Umbilical cord (tissue), 2 donors: ENCODE data around the gene SPR. TPM values are rescaled to one million over a fixed set of nuclear protein-coding genes. Genes with fewer than 3 reads are reported as not detected.
"Not testable (repeated sequence)": the region's sequence is repeated elsewhere in the genome, so short reads cannot be mapped to it uniquely, and the experiment has no call there.

Source experiments
- DNase-seq: peaks from one replicate; pipeline ENCODE4 v3.0.0-alpha.2; 2015; ENCODE audit warnings: low spot score
- total RNA-seq: library from RNA; depleted of rRNA; stranded (reverse); fragments of >200 nt; gene quantifications from one replicate; pipeline ENCODE4 v1.2.3, GENCODE V29; 2014; ENCODE audit warnings: low replicate concordance; ENCODE audit not compliant: insufficient read depth

The SPR gene
- total RNA-seq, 1 donor from 2014 or later = 19.5 TPM

DNA sequence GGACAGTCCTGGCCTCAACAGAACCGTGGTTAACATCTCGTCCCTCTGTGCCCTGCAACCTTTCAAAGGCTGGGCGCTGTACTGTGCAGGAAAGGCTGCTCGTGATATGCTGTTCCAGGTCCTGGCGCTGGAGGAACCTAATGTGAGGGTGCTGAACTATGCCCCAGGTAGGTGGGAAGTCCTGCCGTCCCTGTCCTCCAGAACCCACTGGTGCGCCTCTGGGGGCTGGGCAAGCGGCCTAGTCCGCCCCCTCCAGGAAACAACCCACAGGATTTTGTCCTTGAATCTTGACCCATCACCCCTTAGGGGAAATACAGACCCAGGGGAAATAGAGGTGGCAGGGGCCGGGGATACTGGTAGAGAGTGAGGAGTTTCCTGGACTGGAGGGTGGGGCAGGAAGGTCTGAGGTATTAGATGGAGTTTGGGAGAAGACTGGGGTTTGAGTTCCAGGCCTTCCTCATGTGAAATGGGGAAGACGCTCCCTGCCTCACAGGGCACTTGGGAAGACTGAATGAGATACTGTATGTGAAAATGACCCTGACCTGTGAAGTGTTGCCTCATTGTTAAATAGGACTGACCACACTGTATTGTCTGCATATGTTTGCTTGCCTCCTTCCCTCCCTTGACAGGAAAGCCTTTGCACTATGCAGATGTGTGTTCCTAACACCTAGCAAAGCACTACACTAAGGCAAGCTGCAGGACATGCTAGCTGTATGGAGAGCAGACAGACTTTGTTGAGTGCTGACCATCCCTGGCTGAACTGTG is 1.4 kb downstream of the SPR start:
- no peak for DNase-seq

DNA sequence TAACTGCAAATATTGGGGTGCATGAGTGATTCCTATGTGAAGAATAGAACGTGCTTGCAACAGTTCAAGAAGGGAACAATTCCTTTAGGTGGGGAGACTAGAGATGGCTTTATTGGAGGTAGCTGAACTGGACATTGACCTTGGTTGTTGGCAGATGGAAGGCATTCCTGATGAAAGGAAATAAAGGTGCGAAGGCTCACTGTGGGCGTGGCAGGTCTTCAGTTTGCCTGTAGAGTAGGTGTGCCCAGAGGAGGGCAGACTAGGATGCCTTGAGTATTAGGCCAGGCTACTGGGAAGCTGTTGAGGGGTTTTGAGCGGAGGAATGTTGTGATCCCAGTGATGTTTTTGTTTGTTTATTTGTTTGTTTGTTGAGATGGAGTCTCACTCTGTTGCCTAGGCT is 2.8 kb downstream of the SPR start:
- no peak for DNase-seq

DNA sequence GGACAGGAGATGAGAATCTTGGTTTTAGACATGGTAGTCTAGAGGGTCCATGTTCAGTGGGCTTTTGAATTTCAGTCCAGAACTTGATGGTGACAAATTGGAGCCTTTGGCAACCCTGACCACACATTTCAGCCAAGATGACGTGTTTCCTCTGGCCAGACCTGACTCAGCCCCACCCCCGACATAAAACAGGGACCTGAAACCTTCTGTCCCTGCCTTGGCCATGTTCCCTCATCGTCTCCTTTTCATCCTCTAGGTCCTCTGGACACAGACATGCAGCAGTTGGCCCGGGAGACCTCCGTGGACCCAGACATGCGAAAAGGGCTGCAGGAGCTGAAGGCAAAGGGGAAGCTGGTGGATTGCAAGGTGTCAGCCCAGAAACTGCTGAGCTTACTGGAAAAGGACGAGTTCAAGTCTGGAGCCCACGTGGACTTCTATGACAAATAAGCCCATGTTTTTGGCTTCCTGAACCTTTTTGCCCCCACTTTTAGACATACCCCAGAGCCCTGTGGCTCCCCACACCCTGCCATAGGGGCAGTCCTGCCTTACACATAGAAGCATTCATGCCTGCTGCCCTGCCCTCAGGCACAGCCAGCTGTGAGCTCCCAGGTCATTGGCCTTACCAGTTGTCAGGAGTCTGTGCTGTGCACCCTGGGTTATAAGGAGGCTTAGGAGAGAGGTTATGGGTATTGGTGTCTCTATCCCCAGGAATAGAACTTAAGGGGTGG is 4.0 kb downstream of the SPR start:
- no peak for DNase-seq

- DNase-seq = peak; percentile 66
Observed at GRCh38 chr2:72892506-72893173, 5.4 kb downstream of the SPR start.

GRCh38 chr2:72893594-72894319 is 6.5 kb downstream of the SPR start:
- DNase-seq = peak; percentile 45

- DNase-seq = no peak
Observed at GRCh38 chr2:72894514-72894913, 7.3 kb downstream of the SPR start.

DNA sequence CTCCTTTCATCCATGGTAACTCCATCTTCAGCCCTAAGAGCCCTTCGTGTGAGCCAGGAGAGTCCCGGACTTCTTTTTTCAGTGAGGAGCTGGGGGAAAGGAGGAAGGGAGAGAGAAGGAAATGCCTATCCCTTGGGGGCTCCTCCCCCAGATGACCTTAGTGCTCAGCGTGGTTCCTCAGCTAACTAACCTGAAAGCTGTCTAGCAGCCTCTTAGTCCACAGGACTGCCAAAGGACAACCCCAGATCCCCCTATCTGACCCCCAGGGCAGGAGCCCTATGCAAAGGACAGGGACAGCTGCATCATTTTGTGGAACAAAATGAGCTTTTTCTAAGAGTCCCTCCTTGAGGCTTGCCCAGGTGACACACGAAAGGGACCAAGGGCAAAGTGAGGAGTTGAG is 7.9 kb downstream of the SPR start:
- no peak for DNase-seq

DNA sequence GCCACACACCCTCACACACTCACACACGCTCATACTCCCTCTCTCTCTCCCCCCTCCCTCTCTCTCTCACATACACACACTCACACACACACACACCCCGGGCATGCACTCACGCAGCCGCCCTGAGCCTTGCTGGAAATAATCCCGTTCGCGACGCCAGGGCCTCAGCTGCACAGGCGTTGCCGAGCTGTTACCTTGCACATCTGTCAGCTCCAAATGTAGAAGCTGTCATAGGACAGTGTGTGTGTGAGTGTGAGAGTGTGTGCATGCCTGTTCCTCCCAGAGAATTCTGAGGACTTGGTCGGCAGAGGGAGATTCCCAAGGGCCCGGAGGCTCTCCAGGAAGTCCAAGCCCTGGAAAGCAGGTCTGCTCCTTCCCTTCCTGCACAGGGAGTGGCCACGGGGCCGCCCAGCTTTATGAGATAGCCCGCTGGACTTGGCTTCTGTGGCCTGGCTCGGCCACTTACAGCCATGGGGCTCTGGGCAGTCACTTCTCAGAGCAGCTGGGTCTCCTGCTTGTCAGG is 8.6 kb downstream of the SPR start:
- peak; percentile 72 for DNase-seq

GRCh38 chr2:72896446-72896845 is 9.2 kb downstream of the SPR start:
- no peak for DNase-seq

DNA sequence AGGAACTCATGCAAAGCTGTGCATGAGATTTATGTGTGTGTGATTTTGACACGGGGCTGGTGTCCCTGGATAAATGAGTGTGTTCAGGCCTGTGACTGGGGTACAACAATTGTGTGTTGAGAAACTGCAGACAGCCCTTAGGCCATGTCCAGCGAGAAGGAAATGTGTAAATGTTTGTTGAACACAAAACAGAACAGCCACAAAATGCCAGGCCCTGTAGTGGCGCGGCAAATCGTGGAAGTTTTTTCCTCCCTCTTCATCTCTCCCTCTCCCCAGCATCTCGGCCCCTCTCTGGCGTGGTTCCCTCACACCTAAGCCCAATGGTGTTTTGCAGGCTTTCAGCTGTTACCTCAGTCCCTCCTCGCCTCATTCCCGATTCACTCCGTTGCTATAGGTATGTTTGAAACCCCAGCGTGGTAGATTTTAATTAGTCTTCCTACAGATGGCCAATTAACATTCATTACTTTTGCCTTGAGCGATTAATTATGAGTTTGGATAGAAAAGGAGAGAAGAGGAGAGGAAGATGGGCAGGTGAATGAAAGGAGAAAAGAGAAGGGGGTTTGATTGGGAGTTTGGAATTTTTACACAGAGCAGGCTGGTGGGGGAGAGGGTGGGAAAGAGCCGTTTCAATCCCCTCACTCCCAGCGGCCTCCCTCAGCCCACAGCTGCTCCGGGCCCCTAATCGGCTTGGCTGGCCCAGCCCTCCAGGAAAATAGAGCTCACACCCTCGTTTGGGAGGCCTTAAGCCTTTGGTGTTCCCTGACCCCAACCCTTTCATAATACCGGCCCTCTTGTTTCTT is 10.8 kb downstream of the SPR start:
- no peak for DNase-seq

- DNase-seq = no peak
Observed at GRCh38 chr2:72898585-72898906, 11.3 kb downstream of the SPR start.

- DNase-seq = no peak
Observed at GRCh38 chr2:72900191-72900825, 13.1 kb downstream of the SPR start.

DNA sequence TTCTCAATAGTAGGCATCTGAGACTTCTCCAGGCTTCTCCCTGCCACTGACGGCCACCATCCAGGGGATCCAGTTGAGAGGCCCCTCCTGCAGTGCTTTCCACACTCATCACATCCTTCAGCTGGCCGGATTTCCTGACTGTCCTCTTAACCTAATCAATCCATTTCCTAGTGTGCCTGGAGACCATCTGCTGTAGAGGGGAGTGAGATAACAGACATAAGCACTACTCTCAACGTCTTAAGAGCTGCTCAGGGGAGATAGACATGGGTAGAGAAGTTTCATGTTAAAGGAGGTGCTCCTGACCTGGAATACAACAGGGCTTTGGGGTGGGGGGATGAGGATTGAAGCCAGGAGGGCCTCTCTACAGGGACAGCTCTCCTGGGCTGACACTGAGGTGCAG is 14.2 kb downstream of the SPR start:
- DNase-seq = no peak

- not testable (repeated sequence) for DNase-seq
Observed at GRCh38 chr2:72907369-72907768, 20.2 kb downstream of the SPR start.

DNA sequence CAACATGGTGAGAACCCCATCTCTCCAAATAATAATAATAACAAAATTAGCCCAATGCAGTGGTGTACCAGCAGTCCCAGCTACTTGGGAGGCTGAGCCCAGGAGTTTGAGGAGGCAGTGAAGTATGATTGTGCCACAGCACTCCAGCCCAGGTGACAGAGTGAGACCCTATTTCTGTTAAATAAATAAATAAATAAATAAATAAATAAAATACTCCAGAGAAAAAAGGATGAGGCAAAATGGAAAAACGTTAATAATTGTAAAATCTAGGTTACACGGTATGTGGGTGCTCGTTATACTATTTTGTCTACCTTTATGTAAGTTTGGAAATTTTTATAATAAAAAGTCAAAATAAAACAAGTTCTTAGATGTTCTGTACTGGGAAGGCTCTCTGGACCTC is 21.5 kb downstream of the SPR start:
- DNase-seq = no peak

GRCh38 chr2:72911256-72911655 is 24.0 kb downstream of the SPR start:
- no peak for DNase-seq

- no peak for DNase-seq
Observed at GRCh38 chr2:72913486-72914205, 26.4 kb downstream of the SPR start.

DNA sequence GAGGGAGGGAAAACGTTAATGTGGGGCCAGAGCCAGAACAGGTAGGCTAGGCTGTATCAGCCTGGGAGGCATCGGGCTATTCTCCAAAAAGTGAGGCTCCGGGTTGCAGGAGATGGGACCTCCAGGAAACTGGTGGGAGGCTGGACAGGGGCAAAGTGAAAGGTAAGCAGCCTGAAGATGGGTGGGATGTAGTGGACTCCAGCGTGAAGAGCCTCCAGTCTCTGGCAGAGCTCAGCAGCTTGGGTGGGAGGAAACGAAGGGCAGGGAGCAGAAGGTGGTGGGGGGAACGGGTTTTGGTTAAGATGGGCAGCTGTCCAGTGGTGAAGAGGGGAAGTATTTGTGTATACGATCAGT is 27.0 kb downstream of the SPR start:
- DNase-seq = no peak

- DNase-seq = no peak
Observed at GRCh38 chr2:72914589-72915319, 27.5 kb downstream of the SPR start.
